Measurements from ENCODE around the gene PRTN3.

PRTN3 gene

DNA sequence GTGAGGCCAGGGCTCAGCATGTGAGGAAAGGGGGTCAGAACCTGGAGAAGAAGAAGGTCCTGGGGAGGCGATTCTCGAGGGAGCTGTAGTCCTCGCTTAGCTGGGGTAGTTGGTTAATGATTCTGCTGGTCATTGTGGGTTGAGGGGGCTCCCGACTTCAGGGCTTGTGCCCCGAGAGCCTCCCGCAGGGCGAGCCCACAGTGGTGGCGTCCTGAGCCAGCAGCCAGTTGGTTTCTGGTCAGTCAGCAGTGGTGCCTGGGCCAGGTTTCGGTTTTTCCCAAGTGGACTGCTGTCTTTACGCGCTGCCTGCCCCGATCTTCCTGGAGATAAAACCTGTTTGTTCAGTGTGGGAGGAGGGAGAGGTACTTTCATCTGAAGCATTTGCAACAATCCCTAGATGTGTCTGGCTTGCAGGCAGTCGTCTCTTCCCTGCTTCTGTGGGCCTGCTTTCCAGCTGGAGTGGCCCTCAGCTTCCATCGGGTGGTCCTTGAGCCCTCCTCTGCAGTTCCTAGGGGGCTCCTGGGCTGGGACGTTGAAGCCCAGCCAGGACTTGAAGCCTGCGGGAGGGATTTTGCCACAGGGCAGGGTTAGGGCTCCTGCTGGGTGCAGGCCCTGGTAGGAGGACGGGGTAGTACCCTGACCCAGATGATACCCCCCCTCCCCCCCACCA lies 40.3 kb upstream of the PRTN3 start:
- Histone ChIP-seq H3K36me3 (ENCODE audit: insufficient read depth, insufficient read length, low read length) (peaks cover 74% of the 10 kb centered on the region), H3K4me3 (ENCODE audit: insufficient read length, low read depth) (peak overlapping the region; percentile 30), H3K9ac (ENCODE audit: insufficient read length, low read depth) (peak overlapping the region; percentile 62), H3K27me3 (ENCODE audit: insufficient read depth, insufficient read length) (no peaks in the 10 kb centered on the region), H3K9me3 (ENCODE audit: insufficient read depth, low read length) (no peaks in the 10 kb centered on the region), H3K4me1 (ENCODE audit: insufficient read depth, insufficient read length) (peaks cover 46% of the 10 kb centered on the region)
- DNase-seq (ENCODE audit: low read depth, low spot score): no peak
- TF ChIP-seq ZNF274 (IDR thresholded peaks at IDR 0.05; ENCODE audit: low read depth, low read length) (no peak), YY1 (IDR thresholded peaks at IDR 0.05; ENCODE audit: insufficient read depth, insufficient read length) (no peak), SUZ12 (IDR thresholded peaks at IDR 0.05; ENCODE audit: extremely low read depth, insufficient read depth, insufficient read length) (no peak)

DNA sequence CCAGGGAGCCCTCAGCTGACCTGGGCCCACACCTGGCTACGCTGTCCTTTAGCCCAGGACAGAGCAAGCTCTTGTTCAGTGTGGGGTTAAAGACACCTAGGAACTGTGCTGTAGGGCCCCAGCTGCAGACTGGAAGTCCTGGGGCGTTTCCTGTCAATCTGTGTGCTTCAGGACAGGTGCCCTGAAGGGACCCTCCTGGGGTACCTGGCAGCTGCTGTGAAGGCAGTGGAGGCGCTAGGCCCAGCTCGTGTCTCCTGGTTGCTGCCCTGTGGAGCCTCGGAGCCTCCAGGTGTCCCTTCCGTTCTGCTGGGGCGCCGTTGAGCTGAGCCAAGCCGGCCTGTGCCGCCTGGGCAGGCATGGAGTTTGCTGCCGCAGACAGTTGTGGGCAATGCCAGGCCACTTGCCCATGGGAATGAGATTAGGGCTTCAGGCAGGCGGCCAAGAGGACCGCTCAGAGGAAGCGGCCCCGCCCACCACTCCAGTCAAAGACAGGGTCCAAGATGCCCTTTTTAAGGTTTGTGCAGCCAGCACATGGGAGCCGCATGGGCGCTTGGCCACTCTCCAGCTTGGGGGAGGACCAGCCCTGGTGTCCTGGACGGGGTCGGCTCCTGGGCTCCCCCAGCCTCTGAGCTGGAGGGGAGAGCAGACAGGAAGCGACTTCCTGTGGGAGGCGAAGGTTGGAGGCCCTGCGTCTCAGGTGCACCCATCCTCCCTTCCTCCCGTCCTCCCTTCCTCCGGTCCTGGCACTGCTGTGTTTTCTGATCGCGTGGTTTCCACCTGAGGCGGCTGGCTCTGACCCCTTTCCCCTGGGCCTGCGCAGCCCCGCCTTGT lies 39.6 kb upstream of the PRTN3 start:
- DNase-seq (ENCODE audit: low read depth, low spot score): no peak
- Histone ChIP-seq H3K9ac (ENCODE audit: insufficient read length, low read depth) (peak overlapping the region; percentile 62), H3K9me3 (ENCODE audit: insufficient read depth, low read length) (no peaks in the 10 kb centered on the region), H3K36me3 (ENCODE audit: insufficient read depth, insufficient read length, low read length) (peaks cover 81% of the 10 kb centered on the region), H3K27me3 (ENCODE audit: insufficient read depth, insufficient read length) (no peaks in the 10 kb centered on the region), H3K4me3 (ENCODE audit: insufficient read length, low read depth) (peak overlapping the region; percentile 30), H3K4me1 (ENCODE audit: insufficient read depth, insufficient read length) (peaks cover 42% of the 10 kb centered on the region)
- TF ChIP-seq SUZ12 (IDR thresholded peaks at IDR 0.05; ENCODE audit: extremely low read depth, insufficient read depth, insufficient read length): no peak
- TF ChIP-seq ZNF274 (IDR thresholded peaks at IDR 0.05; ENCODE audit: low read depth, low read length): no peak
- TF ChIP-seq YY1 (IDR thresholded peaks at IDR 0.05; ENCODE audit: insufficient read depth, insufficient read length): no peak

DNA sequence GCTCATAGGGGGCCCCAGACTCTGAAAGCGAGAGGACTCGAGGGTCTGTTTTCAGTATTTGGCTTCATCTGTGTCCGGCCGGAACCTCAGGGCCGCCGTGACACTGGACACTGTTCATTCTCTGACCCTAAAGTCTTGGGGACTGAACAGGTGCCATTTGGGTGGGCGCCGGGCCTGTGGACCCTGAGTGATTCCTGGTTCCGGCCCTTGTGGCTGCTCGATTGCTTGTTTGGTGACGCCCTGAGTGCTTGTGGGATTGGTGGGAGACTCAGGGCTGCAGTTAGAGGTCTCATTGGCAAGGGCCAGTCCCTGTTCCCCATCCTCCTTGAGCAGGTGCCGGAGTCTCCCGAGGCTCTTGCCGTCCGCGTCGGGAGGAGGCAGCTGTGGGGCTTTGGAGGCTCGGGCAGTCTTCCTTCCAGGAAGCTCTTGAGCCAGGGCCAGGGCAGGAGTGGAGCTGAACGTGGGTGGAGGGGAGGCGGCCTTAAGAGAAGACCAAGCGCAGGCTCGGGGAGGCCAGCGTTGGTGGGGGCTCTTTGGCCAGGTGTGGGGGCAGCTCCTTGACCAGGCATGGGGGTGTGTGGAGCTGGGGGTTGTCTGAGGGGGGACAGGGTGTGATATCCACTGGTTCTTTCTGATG lies 38.8 kb upstream of the PRTN3 start:
- Histone ChIP-seq H3K9me3 (ENCODE audit: insufficient read depth, low read length) (no peaks in the 10 kb centered on the region), H3K36me3 (ENCODE audit: insufficient read depth, insufficient read length, low read length) (peaks cover 89% of the 10 kb centered on the region), H3K4me3 (ENCODE audit: insufficient read length, low read depth) (no peak overlapping the region), H3K9ac (ENCODE audit: insufficient read length, low read depth) (peak overlapping the region; percentile 68), H3K27me3 (ENCODE audit: insufficient read depth, insufficient read length) (no peaks in the 10 kb centered on the region), H3K4me1 (ENCODE audit: insufficient read depth, insufficient read length) (peaks cover 44% of the 10 kb centered on the region)
- no peak for DNase-seq (ENCODE audit: low read depth, low spot score)
- TF ChIP-seq SUZ12 (IDR thresholded peaks at IDR 0.05; ENCODE audit: extremely low read depth, insufficient read depth, insufficient read length): no peak
- TF ChIP-seq YY1 (IDR thresholded peaks at IDR 0.05; ENCODE audit: insufficient read depth, insufficient read length): no peak
- TF ChIP-seq ZNF274 (IDR thresholded peaks at IDR 0.05; ENCODE audit: low read depth, low read length): no peak

DNA sequence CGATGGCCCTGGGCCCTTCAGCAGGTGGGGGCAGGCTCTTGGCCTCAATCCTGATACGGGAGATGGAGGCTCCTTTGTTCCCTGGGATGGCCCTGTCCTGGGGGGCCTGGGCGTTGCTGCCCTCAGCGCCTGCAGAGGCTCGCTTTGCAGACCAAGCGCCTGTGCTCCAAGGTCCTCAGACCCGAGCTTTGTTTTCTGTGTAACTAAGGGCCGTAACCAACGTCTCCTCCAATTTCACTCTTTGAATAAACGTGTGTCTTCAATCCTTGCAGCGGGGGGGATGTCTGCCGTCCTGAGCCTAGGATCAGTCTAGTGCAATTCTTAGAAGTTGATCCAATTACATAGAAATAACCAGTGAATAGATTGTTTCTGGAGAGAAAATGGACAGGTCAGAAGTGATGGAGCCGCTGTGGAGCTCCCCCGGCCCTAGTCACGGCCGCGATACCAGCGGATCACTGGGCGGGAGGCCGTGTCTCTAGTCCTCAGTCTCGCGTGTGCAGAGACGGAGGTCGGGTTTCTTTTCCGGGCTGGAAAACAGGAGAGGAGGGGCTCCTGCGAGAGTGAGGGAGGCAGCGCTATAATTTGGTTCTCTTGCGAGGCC lies 38.2 kb upstream of the PRTN3 start:
- peaks cover 95% of the 10 kb centered on the region for H3K36me3 ChIP-seq (ENCODE audit: insufficient read depth, insufficient read length, low read length)
- peak overlapping the region; percentile 68 for H3K9ac ChIP-seq (ENCODE audit: insufficient read length, low read depth)
- H3K4me1 ChIP-seq (ENCODE audit: insufficient read depth, insufficient read length): peaks cover 44% of the 10 kb centered on the region
- DNase-seq (ENCODE audit: low read depth, low spot score): no peak
- no peak for TF ChIP-seq YY1 (IDR thresholded peaks at IDR 0.05; ENCODE audit: insufficient read depth, insufficient read length)
- TF ChIP-seq ZNF274 (IDR thresholded peaks at IDR 0.05; ENCODE audit: low read depth, low read length): no peak
- no peak for TF ChIP-seq SUZ12 (IDR thresholded peaks at IDR 0.05; ENCODE audit: extremely low read depth, insufficient read depth, insufficient read length)
- no peaks in the 10 kb centered on the region for H3K27me3 ChIP-seq (ENCODE audit: insufficient read depth, insufficient read length)
- H3K9me3 ChIP-seq (ENCODE audit: insufficient read depth, low read length): no peaks in the 10 kb centered on the region
- no peak overlapping the region for H3K4me3 ChIP-seq (ENCODE audit: insufficient read length, low read depth)

DNA sequence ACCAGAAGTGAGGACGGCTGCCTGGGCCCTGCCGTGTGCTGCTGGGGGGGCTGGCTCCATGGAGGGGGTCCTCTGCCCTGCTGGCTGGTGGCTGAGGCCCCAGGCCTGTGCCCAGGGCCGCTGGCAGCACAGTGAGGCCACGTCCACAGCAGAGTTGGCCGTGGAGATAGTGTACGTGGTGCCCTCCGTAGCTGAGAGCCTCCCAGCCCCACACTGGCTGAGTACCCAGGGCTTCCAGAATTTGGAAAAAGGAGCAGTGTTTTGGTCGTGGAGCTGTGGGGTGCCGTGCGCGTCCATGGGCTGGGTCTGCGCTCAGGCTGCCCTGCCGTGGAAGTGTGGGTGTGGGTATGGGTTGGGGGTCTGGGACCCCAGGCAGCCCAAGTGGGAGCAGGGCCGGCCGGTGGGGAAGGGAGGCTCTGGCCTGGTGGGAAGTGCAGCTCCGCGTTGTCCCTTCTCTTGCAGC lies 37.7 kb upstream of the PRTN3 start:
- H3K27me3 ChIP-seq (ENCODE audit: insufficient read depth, insufficient read length): no peaks in the 10 kb centered on the region
- H3K4me1 ChIP-seq (ENCODE audit: insufficient read depth, insufficient read length): peaks cover 46% of the 10 kb centered on the region
- H3K4me3 ChIP-seq (ENCODE audit: insufficient read length, low read depth): no peak overlapping the region

DNA sequence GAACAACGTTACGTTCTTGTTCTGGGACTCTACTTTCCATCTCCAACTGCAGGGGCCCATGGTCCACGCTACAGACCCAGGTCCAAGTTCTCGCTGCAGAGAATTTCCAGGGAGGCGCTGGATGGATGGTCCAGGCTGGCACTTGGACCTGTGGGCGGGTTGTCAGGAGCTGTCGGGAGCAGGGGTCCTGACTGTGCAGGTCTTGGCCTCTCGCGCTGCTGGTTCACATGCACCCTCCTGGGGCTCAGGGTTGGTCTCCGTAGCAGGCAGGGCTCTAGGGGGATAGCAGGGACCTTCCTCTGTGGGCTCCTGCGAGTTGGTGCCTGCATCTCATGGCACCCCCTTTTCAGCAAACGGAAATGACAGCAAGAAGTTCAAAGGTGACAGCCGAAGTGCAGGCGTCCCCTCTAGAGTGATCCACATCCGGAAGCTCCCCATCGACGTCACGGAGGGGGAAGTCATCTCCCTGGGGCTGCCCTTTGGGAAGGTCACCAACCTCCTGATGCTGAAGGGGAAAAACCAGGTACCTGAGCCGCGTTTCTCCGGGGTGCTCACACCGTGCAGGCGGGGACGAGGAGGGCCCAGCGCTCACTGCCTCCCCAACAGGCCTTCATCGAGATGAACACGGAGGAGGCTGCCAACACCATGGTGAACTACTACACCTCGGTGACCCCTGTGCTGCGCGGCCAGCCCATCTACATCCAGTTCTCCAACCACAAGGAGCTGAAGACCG lies 36.9 kb upstream of the PRTN3 start:
- Histone ChIP-seq H3K4me1 (ENCODE audit: insufficient read depth, insufficient read length) (peaks cover 46% of the 10 kb centered on the region), H3K9ac (ENCODE audit: insufficient read length, low read depth) (no peak overlapping the region), H3K9me3 (ENCODE audit: insufficient read depth, low read length) (no peaks in the 10 kb centered on the region), H3K27me3 (ENCODE audit: insufficient read depth, insufficient read length) (no peaks in the 10 kb centered on the region), H3K36me3 (ENCODE audit: insufficient read depth, insufficient read length, low read length) (peaks cover 100% of the 10 kb centered on the region), H3K4me3 (ENCODE audit: insufficient read length, low read depth) (no peak overlapping the region)
- no peak for DNase-seq (ENCODE audit: low read depth, low spot score)
- no peak for TF ChIP-seq YY1 (IDR thresholded peaks at IDR 0.05; ENCODE audit: insufficient read depth, insufficient read length)
- no peak for TF ChIP-seq ZNF274 (IDR thresholded peaks at IDR 0.05; ENCODE audit: low read depth, low read length)
- TF ChIP-seq SUZ12 (IDR thresholded peaks at IDR 0.05; ENCODE audit: extremely low read depth, insufficient read depth, insufficient read length): no peak

More for the DNA sequence above, 37.7 kb upstream of the PRTN3 start:
- Histone ChIP-seq H3K9me3 (ENCODE audit: insufficient read depth, low read length) (no peaks in the 10 kb centered on the region), H3K36me3 (ENCODE audit: insufficient read depth, insufficient read length, low read length) (peaks cover 100% of the 10 kb centered on the region), H3K9ac (ENCODE audit: insufficient read length, low read depth) (peak overlapping the region; percentile 65)
- DNase-seq (ENCODE audit: low read depth, low spot score): no peak
- TF ChIP-seq SUZ12 (IDR thresholded peaks at IDR 0.05; ENCODE audit: extremely low read depth, insufficient read depth, insufficient read length): no peak
- no peak for TF ChIP-seq ZNF274 (IDR thresholded peaks at IDR 0.05; ENCODE audit: low read depth, low read length)
- TF ChIP-seq YY1 (IDR thresholded peaks at IDR 0.05; ENCODE audit: insufficient read depth, insufficient read length): no peak
